GM21576 (cell line): Measurements from ENCODE around the gene PAF1.
"Not testable (repeated sequence)": the region's sequence is repeated elsewhere in the genome, so short reads cannot be mapped to it uniquely, and the experiment has no call there.

Source experiments
- ATAC-seq: cut with Tn5 transposase; IDR thresholded peaks from one replicate; pipeline ENCODE4 v1.9.1; 2021; ENCODE audit warnings: mild to moderate bottlenecking, moderate library complexity; ENCODE audit not compliant: unreplicated experiment

Gene PAF1

GRCh38 chr19:39384839-39385568, 5.9 kb downstream of the PAF1 start:
- ATAC-seq, result no peak

- no peak for ATAC-seq
Observed at GRCh38 chr19:39382991-39383828, 7.7 kb downstream of the PAF1 start.

GRCh38 chr19:39381910-39382611, 8.8 kb downstream of the PAF1 start:
- no peak for ATAC-seq

GRCh38 chr19:39380521-39381502, 10.1 kb downstream of the PAF1 start:
- ATAC-seq, result no peak

- no peak for ATAC-seq
Observed at GRCh38 chr19:39379865-39380396, 11.0 kb downstream of the PAF1 start.

- ATAC-seq, result not testable (repeated sequence)
Observed at GRCh38 chr19:39379366-39379765, 11.5 kb downstream of the PAF1 start.

GRCh38 chr19:39377373-39378362, 13.2 kb downstream of the PAF1 start:
- no peak for ATAC-seq

- ATAC-seq, result no peak
Observed at GRCh38 chr19:39375929-39376328, 15.0 kb downstream of the PAF1 start.

- ATAC-seq, result no peak
Observed at GRCh38 chr19:39372941-39373340, 18.0 kb downstream of the PAF1 start.

- ATAC-seq, result no peak
Observed at GRCh38 chr19:39372047-39372802, 18.7 kb downstream of the PAF1 start.

GRCh38 chr19:39370735-39371134, 20.2 kb downstream of the PAF1 start:
- ATAC-seq, result no peak

GRCh38 chr19:39369200-39369599, 21.7 kb downstream of the PAF1 start:
- no peak for ATAC-seq

GRCh38 chr19:39365531-39365930, 25.4 kb downstream of the PAF1 start:
- ATAC-seq, result no peak

- no peak for ATAC-seq
Observed at GRCh38 chr19:39363901-39364457, 26.9 kb downstream of the PAF1 start.

- no peak for ATAC-seq
Observed at GRCh38 chr19:39362682-39363657, 27.9 kb downstream of the PAF1 start.

- no peak for ATAC-seq
Observed at GRCh38 chr19:39360599-39360998, 30.3 kb downstream of the PAF1 start.

GRCh38 chr19:39359026-39359425, 31.9 kb downstream of the PAF1 start:
- ATAC-seq, result no peak
